Measurements from ENCODE around the gene MATR3.
"Not testable (repeated sequence)": the region's sequence is repeated elsewhere in the genome, so short reads cannot be mapped to it uniquely, and the experiment has no call there.

The MATR3 gene

GRCh38 chr5:139354186-139354585 is 60.6 kb downstream of the MATR3 start:
- no peak for DNase-seq

GRCh38 chr5:139355900-139356299 is 62.4 kb downstream of the MATR3 start:
- DNase-seq = not testable (repeated sequence)

DNA sequence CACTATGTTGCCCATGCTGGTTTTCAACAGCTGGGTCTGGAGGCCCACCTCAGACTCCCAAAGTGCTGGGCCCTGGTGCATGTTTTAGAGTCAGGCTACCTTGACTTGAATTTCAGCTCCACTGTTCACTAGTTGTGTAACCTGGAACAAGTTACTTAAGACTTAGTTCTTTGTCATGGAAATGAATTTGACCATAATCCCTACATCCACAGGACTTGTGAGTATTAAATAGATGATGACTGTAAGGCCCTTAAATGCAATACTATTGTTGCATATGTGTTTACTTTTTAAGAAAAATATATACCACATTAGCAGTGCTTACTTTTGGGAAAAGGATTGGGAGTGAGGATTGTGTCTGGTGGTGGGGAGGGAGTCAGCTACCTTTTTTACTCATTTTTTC is 64.5 kb downstream of the MATR3 start:
- DNase-seq = no peak

- no peak for DNase-seq
These were observed 66.8 kb downstream of the MATR3 start for GRCh38 chr5:139360384-139360783.

- no peak for DNase-seq
These were observed 68.4 kb downstream of the MATR3 start for GRCh38 chr5:139361835-139362429.

DNA sequence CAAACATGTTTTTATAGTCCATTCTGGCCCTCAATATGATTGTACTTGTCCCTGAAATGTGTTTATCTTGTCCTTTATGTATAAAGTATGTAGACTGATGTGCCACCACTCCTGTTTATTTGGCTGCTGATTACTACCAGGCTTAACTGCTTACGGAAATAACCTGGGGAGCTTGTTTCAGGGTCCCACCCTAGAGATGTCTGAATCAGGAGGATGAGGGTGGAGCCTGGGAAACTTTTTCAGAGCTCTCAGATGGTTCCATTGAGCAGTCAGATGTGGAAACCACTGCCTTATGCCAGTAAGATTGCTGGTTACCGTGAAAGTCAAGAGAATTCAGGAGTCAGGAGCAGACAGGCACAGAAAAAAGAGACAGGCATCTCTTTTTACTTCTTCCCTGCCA is 70.4 kb downstream of the MATR3 start:
- DNase-seq = no peak

GRCh38 chr5:139364466-139364865 is 70.9 kb downstream of the MATR3 start:
- DNase-seq = no peak

- DNase-seq = no peak
These were observed 75.1 kb downstream of the MATR3 start for GRCh38 chr5:139368613-139369012.

DNA sequence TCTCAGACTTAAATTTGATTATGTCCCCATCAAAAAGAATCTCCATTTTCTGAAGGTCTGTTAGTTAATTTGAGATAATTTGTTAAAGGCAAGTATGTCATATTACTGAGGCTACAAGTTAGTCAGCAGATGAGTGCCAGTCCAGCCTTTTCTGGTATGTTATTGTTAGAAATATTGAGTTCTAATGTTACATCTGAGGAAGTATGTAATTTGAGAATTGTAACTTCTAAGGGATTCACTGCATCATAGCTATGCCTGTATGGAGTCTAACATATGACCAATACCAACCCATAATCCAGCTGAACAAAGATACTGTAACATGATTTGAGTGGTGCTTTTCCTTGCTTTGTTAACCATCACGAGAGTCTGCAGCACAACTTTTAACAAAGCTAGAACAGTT is 75.6 kb downstream of the MATR3 start:
- DNase-seq = no peak

- no peak for DNase-seq
These were observed 78.2 kb downstream of the MATR3 start for GRCh38 chr5:139371482-139372435.

GRCh38 chr5:139374909-139375308 is 81.4 kb downstream of the MATR3 start:
- DNase-seq = no peak

- no peak for DNase-seq
These were observed 82.8 kb downstream of the MATR3 start for GRCh38 chr5:139376364-139376763.

DNA sequence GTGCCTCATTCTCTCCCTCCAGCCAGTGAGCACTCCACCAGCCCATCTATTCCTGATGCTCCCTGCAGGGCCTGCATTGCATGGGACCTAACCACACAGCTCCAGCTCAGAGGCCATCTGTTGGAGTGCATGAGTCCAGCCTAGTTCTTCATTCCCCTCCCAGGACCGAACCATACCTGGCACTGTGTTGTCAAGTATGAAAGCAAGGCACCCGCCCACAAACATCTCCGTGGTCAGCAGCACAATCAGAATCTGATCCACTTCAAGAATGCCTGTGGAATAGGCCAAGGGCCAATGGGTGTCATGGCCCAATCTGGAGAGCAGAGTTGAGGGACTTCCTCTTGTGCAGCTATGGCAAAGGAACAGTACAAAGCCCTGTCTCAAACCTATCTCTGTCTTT is 83.7 kb downstream of the MATR3 start:
- no peak for DNase-seq

- no peak for DNase-seq
These were observed 84.7 kb downstream of the MATR3 start for GRCh38 chr5:139378101-139378825.

DNA sequence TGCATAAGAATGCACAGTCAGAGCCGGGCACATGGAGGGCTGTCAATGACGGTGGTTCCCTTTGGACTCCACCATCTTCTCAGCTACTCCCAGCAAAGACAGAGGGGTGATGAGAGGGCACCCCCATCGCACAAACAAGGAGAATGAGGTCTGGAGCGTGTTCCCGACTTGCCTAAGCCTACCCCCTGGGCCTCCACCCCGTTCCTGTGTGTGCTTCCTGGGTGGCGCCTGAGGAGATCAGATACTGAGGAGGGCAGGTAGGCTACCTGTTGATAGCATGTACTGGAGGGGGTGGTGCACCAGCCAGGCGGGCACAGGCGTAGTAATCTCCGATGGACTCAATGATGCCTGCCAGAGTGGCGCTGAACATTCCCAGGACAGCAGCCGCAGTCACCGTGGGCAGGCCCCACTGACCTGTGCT is 85.4 kb downstream of the MATR3 start:
- DNase-seq = no peak

DNA sequence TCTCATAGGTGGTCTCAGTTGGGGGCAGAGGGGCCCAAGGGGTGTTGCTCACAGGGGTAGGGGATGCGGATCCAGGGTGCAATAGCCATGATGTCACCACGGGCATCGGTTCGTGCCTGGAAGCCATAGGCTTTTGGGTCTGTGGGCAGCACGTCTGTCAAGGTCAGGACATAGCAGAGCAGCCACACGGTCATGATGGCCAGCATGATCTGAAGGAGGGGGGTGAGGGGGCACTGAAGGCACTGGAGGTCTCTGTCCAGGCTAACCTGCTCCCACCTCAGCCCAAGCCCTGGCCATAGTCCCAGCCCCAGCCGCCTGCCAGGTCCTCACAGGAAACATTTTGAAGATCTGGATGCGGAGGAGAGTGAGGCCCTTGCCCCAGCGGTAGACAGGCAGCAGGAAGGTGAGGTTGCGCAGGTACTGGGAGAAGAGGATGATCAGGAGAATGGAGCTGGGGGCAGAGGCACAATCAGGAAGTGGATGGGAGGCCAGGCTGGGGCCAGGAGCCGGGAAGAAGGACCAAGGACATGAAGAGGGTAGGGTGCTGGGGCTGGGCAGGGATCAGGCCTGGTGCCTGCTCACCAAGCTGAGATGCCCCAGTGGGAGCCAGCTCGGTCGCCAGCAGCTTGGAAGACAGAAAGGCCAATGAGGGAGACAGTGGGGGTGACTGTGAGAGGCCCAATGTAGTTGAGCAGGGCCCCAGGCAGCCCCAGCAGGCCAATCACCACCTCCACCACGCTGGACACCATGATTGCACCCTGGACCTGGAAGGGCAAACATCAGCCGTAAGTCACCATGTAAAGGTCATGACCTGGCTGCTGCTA is 86.3 kb downstream of the MATR3 start:
- DNase-seq = no peak

Measured in NCI-H1092 (cell line).